Neuronal stem cell (in vitro differentiated cells): Measurements from ENCODE around the gene DENND1C.

Experiments used
- DNase-seq: peaks from one replicate; pipeline ENCODE4 v3.0.0-alpha.2; 2013; ENCODE audit warnings: low spot score
- H2AFZ ChIP-seq: one replicate; pipeline ENCODE4 v1.6.1; 2013; ENCODE audit warnings: mild to moderate bottlenecking, low read length, inconsistent platforms
- H2AK5ac ChIP-seq: 2 replicates; pipeline ENCODE4 v1.6.1; 2013; ENCODE audit warnings: low read depth, mild to moderate bottlenecking, inconsistent platforms, low read length, moderate library complexity, mixed read lengths
- H2BK120ac ChIP-seq: 2 replicates; pipeline ENCODE4 v1.6.1; 2013; ENCODE audit warnings: low read depth, mild to moderate bottlenecking, inconsistent platforms, low read length, moderate library complexity, mixed read lengths
- H2BK12ac ChIP-seq: one replicate; pipeline ENCODE4 v1.6.1; 2013; ENCODE audit warnings: low read length, inconsistent platforms
- H2BK15ac ChIP-seq: 2 replicates; pipeline ENCODE4 v1.6.1; 2013; ENCODE audit warnings: mild to moderate bottlenecking, low read length, inconsistent platforms, mixed read lengths
- H2BK5ac ChIP-seq: one replicate; pipeline ENCODE4 v1.6.1; 2013; ENCODE audit warnings: inconsistent platforms, mild to moderate bottlenecking, low read length, moderate library complexity
- H3K14ac ChIP-seq: one replicate; pipeline ENCODE4 v1.6.1; 2013; ENCODE audit warnings: low read length, inconsistent platforms
- H3K18ac ChIP-seq: 2 replicates; pipeline ENCODE4 v1.6.1; 2013; ENCODE audit warnings: low read length, inconsistent platforms
- H3K23ac ChIP-seq: 2 replicates; pipeline ENCODE4 v1.6.1; 2013; ENCODE audit warnings: low read depth, mild to moderate bottlenecking, mixed read lengths, low read length, inconsistent platforms; ENCODE audit not compliant: poor library complexity
- H3K27ac ChIP-seq: replicated peaks from 3 replicates; pipeline ENCODE4 v1.5.1; 2013; ENCODE audit warnings: low read length, inconsistent platforms
- H3K27me3 ChIP-seq, 3 experiments: 2 replicates each; pipeline ENCODE4 v1.6.1; 2013; ENCODE audit warnings: low read length in 3 of 3, mild to moderate bottlenecking in 2 of 3, inconsistent platforms in 1 of 3, low read depth in 1 of 3, mixed read lengths in 1 of 3, moderate library complexity in 1 of 3; ENCODE audit not compliant: control insufficient read depth in 3 of 3, insufficient read depth in 3 of 3
- H3K36me3 ChIP-seq, 2 donors: replicated peaks in 1 of 2; 2 replicates each; pipeline ENCODE4 v1.6.1; 2013; ENCODE audit warnings: low read length in 2 of 2; ENCODE audit not compliant: control insufficient read depth in 2 of 2, insufficient read depth in 2 of 2
- H3K4ac ChIP-seq: 2 replicates; pipeline ENCODE4 v1.6.1; 2013; ENCODE audit warnings: inconsistent platforms, mild to moderate bottlenecking, low read length, moderate library complexity
- H3K4me1 ChIP-seq, 2 donors: 1 replicate in 1 of 2; 2 replicates in 1 of 2; pipeline ENCODE4 v1.6.1; 2013; ENCODE audit warnings: low read length in 2 of 2, low read depth in 1 of 2; ENCODE audit not compliant: control insufficient read depth in 2 of 2, insufficient read depth in 1 of 2
- H3K4me2 ChIP-seq: one replicate; pipeline ENCODE4 v1.6.1; 2013; ENCODE audit warnings: mild to moderate bottlenecking, low read length, inconsistent platforms; ENCODE audit not compliant: insufficient read depth, poor library complexity, severe bottlenecking
- H3K4me3 ChIP-seq, 2 donors: 2 replicates each; pipeline ENCODE4 v1.5.1; 2013; ENCODE audit warnings: low read length in 2 of 2, mild to moderate bottlenecking in 2 of 2, inconsistent platforms in 1 of 2, moderate library complexity in 1 of 2
- H3K79me1 ChIP-seq: one replicate; pipeline ENCODE4 v1.6.1; 2013; ENCODE audit warnings: low read depth, mild to moderate bottlenecking, inconsistent platforms, low read length, moderate library complexity
- H3K9ac ChIP-seq: one replicate; pipeline ENCODE4 v1.6.1; 2013; ENCODE audit warnings: mild to moderate bottlenecking, low read depth, low read length, inconsistent platforms; ENCODE audit not compliant: poor library complexity
- H3K9me3 ChIP-seq, 2 donors: replicated peaks in 1 of 2; 2 replicates each; pipeline versions ENCODE3 to v1.6.1; 2013; ENCODE audit warnings: low read length in 2 of 2, mild to moderate bottlenecking in 2 of 2, inconsistent platforms in 1 of 2, low read depth in 1 of 2, mixed read lengths in 1 of 2, moderate library complexity in 1 of 2; ENCODE audit not compliant: control insufficient read depth in 2 of 2, insufficient read depth in 1 of 2
- H4K8ac ChIP-seq: one replicate; pipeline ENCODE4 v1.6.1; 2013; ENCODE audit warnings: low read depth, mild to moderate bottlenecking, inconsistent platforms, low read length, moderate library complexity
- H4K91ac ChIP-seq: one replicate; pipeline ENCODE4 v1.6.1; 2013; ENCODE audit warnings: low read length, low read depth, mild to moderate bottlenecking, inconsistent platforms; ENCODE audit not compliant: poor library complexity
- WGBS, 2 donors: extraction: QIAGEN DNeasy Blood & Tissue Kit; methylation state at CpG; one replicate each; pipeline ENCODE4 v1.1.7; 2013; ENCODE audit warnings: missing lambda C conversion rate in 2 of 2, mixed read lengths in 1 of 2; ENCODE audit not compliant: insufficient read length in 2 of 2, insufficient replicate concordance in 1 of 2; ENCODE audit errors: extremely low coverage in 2 of 2; 5-methylcytosine and 5-hydroxymethylcytosine counted together

The DENND1C gene

GRCh38 chr19:6443986-6444385 lies 37.6 kb downstream of the DENND1C start:
- H3K27me3 ChIP-seq: no peaks in the 10 kb centered on the region
- H3K4me3 ChIP-seq: no peak overlapping the region
- H3K14ac ChIP-seq: no peak overlapping the region
- H3K36me3 ChIP-seq: peaks cover 2 to 8% of the 10 kb centered on the region in 2 donors
- H3K23ac ChIP-seq: no peak overlapping the region
- no peak overlapping the region for H4K8ac ChIP-seq
- H3K79me1 ChIP-seq: no peaks in the 10 kb centered on the region
- H3K4me2 ChIP-seq: no peak overlapping the region
- DNase-seq: no peak
- no peak overlapping the region for H3K18ac ChIP-seq
- no peaks in the 10 kb centered on the region for H3K9me3 ChIP-seq
- H3K27ac ChIP-seq: no peak overlapping the region
- no peak overlapping the region for H4K91ac ChIP-seq
- H2BK5ac ChIP-seq: no peak overlapping the region
- no peak overlapping the region for H3K9ac ChIP-seq
- no peak overlapping the region for H2BK15ac ChIP-seq
- no peak overlapping the region for H2AK5ac ChIP-seq
- no peak overlapping the region for H2BK12ac ChIP-seq
- H3K4me1 ChIP-seq: no peaks in the 10 kb centered on the region
- no peak overlapping the region for H2AFZ ChIP-seq
- WGBS, 2 donors: no CpG with 5 or more reads among the region's 13 CpGs
- no peak overlapping the region for H3K4ac ChIP-seq
- H2BK120ac ChIP-seq: no peak overlapping the region

- H3K9me3 ChIP-seq: no peaks in the 10 kb centered on the region
- H2BK15ac ChIP-seq: no peak overlapping the region
- H3K27ac ChIP-seq: no peak overlapping the region
- no peak overlapping the region for H3K23ac ChIP-seq
- peaks cover 2 to 8% of the 10 kb centered on the region in 2 donors for H3K36me3 ChIP-seq
- no peaks in the 10 kb centered on the region for H3K79me1 ChIP-seq
- no peak overlapping the region for H2BK12ac ChIP-seq
- H2AFZ ChIP-seq: no peak overlapping the region
- H3K4ac ChIP-seq: no peak overlapping the region
- H4K91ac ChIP-seq: no peak overlapping the region
- no peak overlapping the region for H2BK5ac ChIP-seq
- no peak overlapping the region for H3K4me2 ChIP-seq
- H4K8ac ChIP-seq: no peak overlapping the region
- no peak overlapping the region for H3K9ac ChIP-seq
- H3K4me1 ChIP-seq: no peaks in the 10 kb centered on the region
- no peak overlapping the region for H3K18ac ChIP-seq
- no peaks in the 10 kb centered on the region for H3K27me3 ChIP-seq
- H3K4me3 ChIP-seq: no peak overlapping the region
- WGBS, 2 donors: no CpG with 5 or more reads among the region's 13 CpGs
- peak overlapping the region; percentile 21 for H3K14ac ChIP-seq
- no peak overlapping the region for H2AK5ac ChIP-seq
- no peak for DNase-seq
- no peak overlapping the region for H2BK120ac ChIP-seq
Observed at GRCh38 chr19:6442087-6442688, 39.4 kb downstream of the DENND1C start.

- no peaks in the 10 kb centered on the region for H3K27me3 ChIP-seq
- H3K27ac ChIP-seq: no peak overlapping the region
- no peak overlapping the region for H2BK12ac ChIP-seq
- no peak overlapping the region for H3K4ac ChIP-seq
- H4K91ac ChIP-seq: no peak overlapping the region
- no peak overlapping the region for H3K23ac ChIP-seq
- WGBS, 2 donors: no CpG with 5 or more reads among the region's 3 CpGs
- no peaks in the 10 kb centered on the region for H3K9me3 ChIP-seq
- no peak for DNase-seq
- H2BK120ac ChIP-seq: no peak overlapping the region
- no peaks in the 10 kb centered on the region for H3K4me1 ChIP-seq
- no peak overlapping the region for H3K4me2 ChIP-seq
- no peak overlapping the region for H2BK15ac ChIP-seq
- peaks cover 0 to 2% of the 10 kb centered on the region in 2 donors for H3K36me3 ChIP-seq
- H2BK5ac ChIP-seq: no peak overlapping the region
- no peak overlapping the region for H4K8ac ChIP-seq
- no peak overlapping the region for H3K14ac ChIP-seq
- H2AFZ ChIP-seq: no peak overlapping the region
- no peak overlapping the region for H3K4me3 ChIP-seq
- H3K18ac ChIP-seq: no peak overlapping the region
- no peak overlapping the region for H2AK5ac ChIP-seq
- H3K9ac ChIP-seq: no peak overlapping the region
- H3K79me1 ChIP-seq: no peaks in the 10 kb centered on the region
Observed at GRCh38 chr19:6440905-6441304, 40.7 kb downstream of the DENND1C start.

GRCh38 chr19:6439743-6440142 lies 41.8 kb downstream of the DENND1C start:
- no peaks in the 10 kb centered on the region for H3K9me3 ChIP-seq
- H3K27ac ChIP-seq: no peak overlapping the region
- H3K36me3 ChIP-seq: peaks cover 0 to 2% of the 10 kb centered on the region in 2 donors
- H3K79me1 ChIP-seq: no peaks in the 10 kb centered on the region
- H3K14ac ChIP-seq: no peak overlapping the region
- H3K4me3 ChIP-seq: no peak overlapping the region
- H3K27me3 ChIP-seq: no peaks in the 10 kb centered on the region
- H2BK15ac ChIP-seq: no peak overlapping the region
- H3K4ac ChIP-seq: no peak overlapping the region
- H2AFZ ChIP-seq: no peak overlapping the region
- no CpG with 5 or more reads among the region's 4 CpGs for WGBS, 2 donors
- no peak overlapping the region for H2BK5ac ChIP-seq
- no peak overlapping the region for H2BK12ac ChIP-seq
- no peak overlapping the region for H2BK120ac ChIP-seq
- H4K91ac ChIP-seq: no peak overlapping the region
- H3K9ac ChIP-seq: no peak overlapping the region
- no peak overlapping the region for H4K8ac ChIP-seq
- no peak overlapping the region for H2AK5ac ChIP-seq
- H3K18ac ChIP-seq: no peak overlapping the region
- no peaks in the 10 kb centered on the region for H3K4me1 ChIP-seq
- DNase-seq: no peak
- no peak overlapping the region for H3K4me2 ChIP-seq
- no peak overlapping the region for H3K23ac ChIP-seq
